GM19025 (cell line): Measurements from ENCODE around the gene CYB561.
"Not testable (repeated sequence)": the region's sequence is repeated elsewhere in the genome, so short reads cannot be mapped to it uniquely, and the experiment has no call there.

ENCODE experiments used
- ATAC-seq: cut with Tn5 transposase; IDR thresholded peaks from one replicate; pipeline ENCODE4 v1.9.1; 2021; ENCODE audit warnings: mild to moderate bottlenecking, low read depth, moderate library complexity; ENCODE audit not compliant: unreplicated experiment

The CYB561 gene

GRCh38 chr17:63479495-63480184 is 33.5 kb upstream of the CYB561 start:
- ATAC-seq: no peak

GRCh38 chr17:63478814-63479494 is 32.8 kb upstream of the CYB561 start:
- ATAC-seq: no peak

- no peak for ATAC-seq
Observed at GRCh38 chr17:63477480-63478440, 31.7 kb upstream of the CYB561 start.

- no peak for ATAC-seq
Observed at GRCh38 chr17:63476854-63477479, 30.9 kb upstream of the CYB561 start, which contains the start of gene ACE. Gene ACE, plus strand, starts transcription at chr17:63477061. Its CDS starts 34 bp downstream, at chr17:63477095.

GRCh38 chr17:63476459-63476853 is 30.4 kb upstream of the CYB561 start:
- ATAC-seq: no peak

- no peak for ATAC-seq
Observed at GRCh38 chr17:63475491-63476412, 29.6 kb upstream of the CYB561 start.

GRCh38 chr17:63474586-63475460 is 28.7 kb upstream of the CYB561 start:
- ATAC-seq: no peak

- ATAC-seq: no peak
Observed at GRCh38 chr17:63474174-63474573, 28.1 kb upstream of the CYB561 start.

GRCh38 chr17:63468099-63468498 is 22.0 kb upstream of the CYB561 start:
- not testable (repeated sequence) for ATAC-seq

- no peak for ATAC-seq
Observed at GRCh38 chr17:63464691-63465236, 18.7 kb upstream of the CYB561 start.

- no peak for ATAC-seq
Observed at GRCh38 chr17:63463771-63464170, 17.7 kb upstream of the CYB561 start.

- no peak for ATAC-seq
Observed at GRCh38 chr17:63460018-63460417, 13.9 kb upstream of the CYB561 start.

GRCh38 chr17:63458478-63458877 is 12.4 kb upstream of the CYB561 start:
- no peak for ATAC-seq

GRCh38 chr17:63455417-63455816 is 9.3 kb upstream of the CYB561 start:
- no peak for ATAC-seq

- ATAC-seq: no peak
Observed at GRCh38 chr17:63454915-63455314, 8.8 kb upstream of the CYB561 start.

- not testable (repeated sequence) for ATAC-seq
Observed at GRCh38 chr17:63454357-63454756, 8.3 kb upstream of the CYB561 start.

GRCh38 chr17:63452962-63453551 is 7.0 kb upstream of the CYB561 start:
- no peak for ATAC-seq
